Measurements from ENCODE around the gene TRPM3. TPM values are rescaled to one million over a fixed set of nuclear protein-coding genes. Genes with fewer than 3 reads are reported as not detected.

TRPM3 gene
- total and polyA plus RNA-seq, 2 of the 8 experiments (the other 6 are each of a cell fraction or from before 2014, with no cell fraction given) = 2.4 to 10.9 TPM

DNA sequence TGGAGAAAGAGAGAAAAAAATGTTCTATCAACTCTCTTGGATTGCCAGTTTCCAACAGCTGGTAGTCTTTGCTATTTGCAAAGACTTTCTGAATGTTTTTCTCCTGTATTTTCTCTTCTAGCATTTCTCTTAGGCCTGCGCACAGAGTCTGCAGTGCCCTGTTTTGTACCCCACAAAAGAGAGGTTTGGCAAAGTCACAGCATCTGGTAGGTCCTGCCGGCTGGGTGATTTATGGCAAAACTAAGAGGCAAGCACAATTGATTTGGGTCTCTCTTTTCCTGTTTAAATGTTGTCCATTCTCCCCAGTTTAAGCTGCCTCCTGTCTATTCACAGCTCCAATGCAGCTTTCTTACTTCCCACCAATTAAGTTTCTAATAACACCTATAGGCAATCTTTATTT lies 193.9 kb downstream of the TRPM3 start:
- Histone ChIP-seq H3K4ac (replicated peaks; ENCODE audit: insufficient read length, low read depth, low read length) (no peak overlapping the region), H4K91ac (replicated peaks; ENCODE audit: insufficient read length, low read length) (no peak overlapping the region), H2BK5ac (ENCODE audit: low read depth, low read length) (no peak overlapping the region), H3K79me1 (ENCODE audit: low read depth, low read length) (no peaks in the 10 kb centered on the region), H3K27me3 (replicated peaks in 1 of 4; ENCODE audit: control insufficient read depth in 3 of 4, extremely low read depth in 1 of 4, insufficient read depth in 3 of 4, low read length in 3 of 4) (no peaks in the 10 kb centered on the region), H3K56ac (replicated peaks; ENCODE audit: insufficient read length, low read depth, low read length) (no peak overlapping the region), H3K23me2 (ENCODE audit: low read depth, low read length) (no peaks in the 10 kb centered on the region), H2BK12ac (ENCODE audit: low read depth, low read length) (no peak overlapping the region), H3K9ac (replicated peaks in 1 of 4; ENCODE audit: extremely low read depth in 1 of 4, low read depth in 3 of 4, low read length in 3 of 4) (no peak overlapping the region), H2AK5ac (ENCODE audit: low read depth, low read length) (no peak overlapping the region), H3K79me2 (ENCODE audit: control insufficient read depth in 1 of 2, insufficient read depth in 2 of 2, low read length in 2 of 2) (no peaks in the 10 kb centered on the region; a peak in 1 of 4 replicates), H2BK120ac (replicated peaks; ENCODE audit: low read depth, low read length) (no peak overlapping the region), H3K23ac (ENCODE audit: insufficient read length) (no peak overlapping the region), H4K20me1 (replicated peaks in 1 of 2; ENCODE audit: control insufficient read depth in 1 of 2, insufficient read depth in 2 of 2, low read length in 2 of 2) (no peaks in the 10 kb centered on the region), H4K5ac (ENCODE audit: insufficient read length, low read depth, low read length) (no peak overlapping the region), H2AFZ (ENCODE audit: low read length) (no peak overlapping the region), H3K9me3 (ENCODE audit: insufficient read depth in 2 of 2, low read depth in 1 of 2, low read length in 1 of 2) (no peaks in the 10 kb centered on the region), H3K27ac (ENCODE audit: low read depth, low read length) (no peak overlapping the region), H2BK15ac (ENCODE audit: low read length) (no peak overlapping the region), H3K4me2 (ENCODE audit: insufficient read depth in 1 of 2, low read depth in 2 of 2, low read length in 2 of 2) (no peak overlapping the region), H3K4me3 (ENCODE audit: extremely low read depth in 1 of 4, insufficient read depth in 2 of 4, low read depth in 3 of 4, low read length in 4 of 4) (no peak overlapping the region), H3K18ac (ENCODE audit: extremely low read depth, low read length) (no peak overlapping the region), H2BK20ac (ENCODE audit: low read length) (no peak overlapping the region), H3K14ac (ENCODE audit: insufficient read length) (no peak overlapping the region), H4K8ac (ENCODE audit: extremely low read depth, insufficient read depth, low read length) (no peak overlapping the region), H3K4me1 (replicated peaks in 1 of 4; ENCODE audit: control insufficient read depth in 3 of 4, insufficient read depth in 4 of 4, low read length in 3 of 4) (peaks cover 0 to 5% (median 2%) of the 10 kb centered on the region in 4 experiments; a peak in 2 of 7 replicates), H3K36me3 (ENCODE audit: control insufficient read depth in 2 of 4, insufficient read depth in 4 of 4, low read length in 3 of 4) (no peaks in the 10 kb centered on the region)
- FAIRE-seq (no peak), DNase-seq (ENCODE audit: low read depth in 1 of 2, low spot score in 2 of 2) (no peak)
- ChIA-PET CTCF (ENCODE audit: partially characterized antibody) (interaction anchor here (0.7 to 4.1 kb wide), 11 partner anchors 20 to 323 kb away, joined by 3 to 31 read pairs (median 4); no protein-coding TSS in a partner anchor), POLR2A (ENCODE audit: partially characterized antibody) (no interaction called here)
- 90% methylated on average over 2 of the region's 2 CpGs; no CpG with 5 or more reads in 1 of the 2 experiments for WGBS, 2 experiments (ENCODE audit: extremely low coverage in 1 of 2, insufficient coverage in 1 of 2, insufficient read length in 1 of 2, insufficient replicate concordance in 2 of 2, low coverage in 1 of 2, low lambda C conversion rate in 2 of 2, missing lambda C conversion rate in 1 of 2)
- no peak for TF ChIP-seq KDM4A (IDR thresholded peaks at IDR 0.05; ENCODE audit: low read depth, low read length, severe bottlenecking)
- TF ChIP-seq CEBPB (IDR thresholded peaks at IDR 0.05; ENCODE audit: low read depth, low read length) = no peak
- TF ChIP-seq CHD2 (IDR thresholded peaks at IDR 0.05; ENCODE audit: low read length) = no peak
- TF ChIP-seq GTF2F1 (IDR thresholded peaks at IDR 0.05; ENCODE audit: borderline replicate concordance, low read depth, low read length) = no peak
- no peak for TF ChIP-seq RBBP5 (IDR thresholded peaks at IDR 0.05; ENCODE audit: borderline replicate concordance, low read depth, low read length)
- no peak for TF ChIP-seq TBP (IDR thresholded peaks at IDR 0.05; ENCODE audit: low read depth, low read length)
- TF ChIP-seq EZH2 (IDR thresholded peaks at IDR 0.05; ENCODE audit: low read depth, low read length, severe bottlenecking) = no peak
- no peak for TF ChIP-seq EGR1 (IDR thresholded peaks at IDR 0.05; ENCODE audit: borderline replicate concordance, low read depth, low read length)
- no peak for TF ChIP-seq RAD21 (IDR thresholded peaks at IDR 0.05 in 1 of 2, conservative IDR thresholded peaks at IDR 0.05 in 1 of 2; ENCODE audit: low read depth in 2 of 2, low read length in 2 of 2)

Data from H1 (cell line).